NT2/D1 (cell line): ENCODE measurements around the gene BAG5.

Experiments used
- SUZ12 ChIP-seq: IDR thresholded peaks from 2 replicates; pipeline ENCODE4 v1.6.1; 2011; ENCODE audit not compliant: insufficient read length, insufficient read depth; ENCODE audit errors: extremely low read depth
- YY1 ChIP-seq: IDR thresholded peaks from 2 replicates; pipeline ENCODE4 v1.6.1; 2011; ENCODE audit not compliant: insufficient read length, insufficient read depth
- ZNF274 ChIP-seq: IDR thresholded peaks from 2 replicates; pipeline ENCODE4 v1.6.1; 2011; ENCODE audit warnings: mild to moderate bottlenecking, low read depth, low read length

DNA sequence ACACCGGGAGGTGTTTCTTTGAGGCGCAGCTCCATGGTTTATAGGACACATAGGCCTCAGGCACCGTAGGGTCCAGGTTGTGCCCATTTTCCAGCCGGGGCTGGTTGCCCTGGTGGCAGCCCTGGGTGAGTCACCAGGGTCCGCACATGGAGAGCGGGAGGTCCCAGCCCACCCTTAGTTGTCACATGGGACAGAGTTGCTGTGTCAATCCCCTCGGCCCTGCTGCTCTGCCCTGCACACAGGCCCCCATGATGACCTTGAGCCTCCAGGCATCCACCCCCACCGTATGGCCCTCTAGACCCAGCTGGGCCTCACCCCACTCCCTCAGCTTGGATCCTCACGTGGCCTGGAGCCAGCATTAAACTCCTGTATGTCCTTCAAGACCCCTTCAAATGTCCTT, 25.8 kb downstream of the BAG5 start:
- TF ChIP-seq YY1 (no peak), SUZ12 (no peak), ZNF274 (no peak)
